A673 (cell line): ENCODE data around the gene CDK19. TPM values are rescaled to one million over a fixed set of nuclear protein-coding genes. Genes with fewer than 3 reads are reported as not detected.

Experiments
- BruUV-seq: library from RNA; stranded (reverse); fragments of 400-500 nt; replicated peaks from 2 replicates; lab custom pipeline; 2021; lab: Mats Ljungman, UMichigan
- CTCF ChIA-PET: fragments of 300-600 bp; sonication (Branson Sonifier 250); formaldehyde crosslinking; loops from one replicate; lab custom pipeline; 2022; ENCODE audit warnings: antibody characterized with exemption; lab: Charles Lee
- POLR2A ChIA-PET: fragments of 300-600 bp; sonication (Branson Sonifier 250); formaldehyde crosslinking; loops from one replicate; lab custom pipeline; 2022; ENCODE audit warnings: antibody characterized with exemption; ENCODE audit not compliant: low non-redundant PET; lab: Charles Lee
- DNase-seq: peaks from one replicate; pipeline ENCODE4 v3.0.0-alpha.2; 2015; ENCODE audit warnings: low spot score
- H3K27ac ChIP-seq: fragments of 200-600 bp; sonication (generic); 2 replicates; pipeline ENCODE4 v1.5.1; 2016; ENCODE audit warnings: mixed run types, low read depth, mild to moderate bottlenecking, mixed read lengths, antibody characterized with exemption, low read length; ENCODE audit not compliant: poor library complexity, severe bottlenecking
- H3K27me3 ChIP-seq: fragments of 200-600 bp; sonication (generic); replicated peaks from 2 replicates; pipeline ENCODE4 v1.6.1; 2017; ENCODE audit warnings: mixed run types, low read depth, mild to moderate bottlenecking, mixed read lengths, antibody characterized with exemption, low read length; ENCODE audit not compliant: insufficient read depth, poor library complexity
- H3K36me3 ChIP-seq: fragments of 200-600 bp; sonication (generic); 2 replicates; pipeline ENCODE4 v1.6.1; 2016; ENCODE audit warnings: mixed run types, mild to moderate bottlenecking, mixed read lengths, antibody characterized with exemption, low read length; ENCODE audit not compliant: insufficient read depth, poor library complexity, severe bottlenecking
- H3K4me1 ChIP-seq: fragments of 200-600 bp; sonication (generic); 2 replicates; pipeline ENCODE4 v1.6.1; 2017; ENCODE audit warnings: mixed run types, mild to moderate bottlenecking, mixed read lengths, antibody characterized with exemption, low read length; ENCODE audit not compliant: insufficient read depth, poor library complexity, severe bottlenecking
- H3K4me3 ChIP-seq: fragments of 200-600 bp; sonication (generic); 2 replicates; pipeline ENCODE4 v1.5.1; 2016; ENCODE audit warnings: low read depth, mixed run types, mild to moderate bottlenecking, mixed read lengths, low read length; ENCODE audit not compliant: poor library complexity, severe bottlenecking
- H3K9me3 ChIP-seq: fragments of 200-600 bp; sonication (generic); 2 replicates; pipeline ENCODE4 v1.6.1; 2016; ENCODE audit warnings: mixed run types, low read depth, mild to moderate bottlenecking, mixed read lengths, antibody characterized with exemption, low read length; ENCODE audit not compliant: poor library complexity, severe bottlenecking
- EZH2 ChIP-seq: fragments of 200-600 bp; sonication (generic); IDR thresholded peaks from 2 replicates; pipeline ENCODE4 v1.6.1; 2017; ENCODE audit warnings: borderline replicate concordance, low read depth, mild to moderate bottlenecking, mixed read lengths, antibody characterized with exemption, low read length; ENCODE audit not compliant: poor library complexity, severe bottlenecking
- intact Hi-C: fragments of 100-400 bp; cut with micrococcal nuclease; formaldehyde crosslinking; loops from one replicate; pipeline ENCODE4 v1.10.0; 2022; ENCODE audit not compliant: unreplicated experiment
- total RNA-seq: library from RNA; stranded (reverse); gene quantifications from 2 replicates; pipeline ENCODE4 v1.2.3, GENCODE V29; 2021
- TF ChIP-seq, protein P1 (sequence below): fragments of 300-800, 200-600 bp; sonication (generic); conservative IDR thresholded peaks from 2 replicates; pipeline ENCODE4 v1.5.1; 2017; ENCODE audit warnings: low read depth, mild to moderate bottlenecking, antibody characterized with exemption, low read length, moderate library complexity, mixed read lengths

Gene CDK19
- total RNA-seq, 1 experiment from 2014 or later = 23.7 TPM

DNA sequence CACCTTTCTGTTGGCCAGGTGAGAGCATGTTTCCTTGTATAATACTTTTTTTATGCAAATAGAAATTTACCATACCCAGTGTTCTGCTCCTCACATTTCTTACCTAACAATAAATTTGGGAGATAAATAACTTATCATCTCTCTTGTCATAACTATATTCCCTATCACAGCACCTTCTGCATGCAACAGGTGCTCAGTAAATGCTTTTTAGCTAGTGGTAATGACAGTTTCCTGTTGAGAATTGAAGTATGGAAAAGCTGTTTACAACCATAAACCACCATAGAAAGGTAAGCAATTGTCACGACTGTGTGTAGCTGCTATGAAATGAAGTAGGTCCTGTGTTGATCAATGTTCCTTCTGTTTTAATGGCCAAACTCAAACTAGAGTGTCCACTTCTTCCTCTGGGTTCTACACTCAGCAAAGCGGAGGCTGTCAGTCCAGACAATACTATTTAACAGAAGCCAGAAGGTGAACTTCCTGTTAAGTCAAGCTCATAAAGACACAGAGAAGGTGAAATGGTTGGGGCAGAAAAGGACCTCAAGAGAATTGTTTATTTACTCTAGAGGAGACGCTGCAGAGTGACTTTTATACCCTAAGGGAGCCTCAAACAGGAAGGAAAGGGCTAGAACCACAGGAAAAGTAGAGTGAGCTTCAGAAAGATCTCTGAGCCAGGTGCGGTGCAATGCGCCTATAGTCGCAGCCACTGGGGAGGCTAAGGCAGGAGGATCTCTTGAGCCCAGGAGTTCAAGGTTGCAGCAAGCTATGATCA lies 254.8 kb downstream of the CDK19 start:
- H3K27ac ChIP-seq = no peak overlapping the region
- peaks cover 11% of the 10 kb centered on the region for H3K27me3 ChIP-seq
- no peak for DNase-seq
- POLR2A ChIA-PET = no interaction called here
- intact Hi-C loops = no loop called here
- no peaks in the 10 kb centered on the region for H3K36me3 ChIP-seq
- CTCF ChIA-PET = no interaction called here
- H3K9me3 ChIP-seq = no peaks in the 10 kb centered on the region
- H3K4me1 ChIP-seq = no peaks in the 10 kb centered on the region
- no peak for TF ChIP-seq EZH2
- TF ChIP-seq, protein P1, sequence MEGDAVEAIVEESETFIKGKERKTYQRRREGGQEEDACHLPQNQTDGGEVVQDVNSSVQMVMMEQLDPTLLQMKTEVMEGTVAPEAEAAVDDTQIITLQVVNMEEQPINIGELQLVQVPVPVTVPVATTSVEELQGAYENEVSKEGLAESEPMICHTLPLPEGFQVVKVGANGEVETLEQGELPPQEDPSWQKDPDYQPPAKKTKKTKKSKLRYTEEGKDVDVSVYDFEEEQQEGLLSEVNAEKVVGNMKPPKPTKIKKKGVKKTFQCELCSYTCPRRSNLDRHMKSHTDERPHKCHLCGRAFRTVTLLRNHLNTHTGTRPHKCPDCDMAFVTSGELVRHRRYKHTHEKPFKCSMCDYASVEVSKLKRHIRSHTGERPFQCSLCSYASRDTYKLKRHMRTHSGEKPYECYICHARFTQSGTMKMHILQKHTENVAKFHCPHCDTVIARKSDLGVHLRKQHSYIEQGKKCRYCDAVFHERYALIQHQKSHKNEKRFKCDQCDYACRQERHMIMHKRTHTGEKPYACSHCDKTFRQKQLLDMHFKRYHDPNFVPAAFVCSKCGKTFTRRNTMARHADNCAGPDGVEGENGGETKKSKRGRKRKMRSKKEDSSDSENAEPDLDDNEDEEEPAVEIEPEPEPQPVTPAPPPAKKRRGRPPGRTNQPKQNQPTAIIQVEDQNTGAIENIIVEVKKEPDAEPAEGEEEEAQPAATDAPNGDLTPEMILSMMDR = no peak
- no peak overlapping the region for H3K4me3 ChIP-seq
- no TSS peak for BruUV-seq

Other genes with a start within 250 kb of the CDK19 start
- gene AMD1, start 59.3 kb upstream of the CDK19 start, total RNA-seq = 73.3 and 87.6 TPM in 2 replicates
- 158 and 199 TPM in 2 replicates for gene GTF3C6, start 143.2 kb upstream of the CDK19 start, total RNA-seq
- gene RPF2, start 166.6 kb upstream of the CDK19 start, total RNA-seq = 69.4 and 81.5 TPM in 2 replicates